Immature natural killer cell (primary cell): ENCODE measurements around the gene MAN2A2. TPM values are rescaled to one million over a fixed set of nuclear protein-coding genes. Genes with fewer than 3 reads are reported as not detected.
A peak's percentile ranks its signal among the peaks of the same experiment; 100 is the strongest.
"Not testable (repeated sequence)": the region's sequence is repeated elsewhere in the genome, so short reads cannot be mapped to it uniquely, and the experiment has no call there.

Experiments
- DNase-seq, 3 donors: peaks; one replicate each; pipeline ENCODE4 v3.0.0; 2022; ENCODE audit warnings: mixed read lengths in 1 of 3
- H3K27ac Mint-ChIP-seq, 6 donors: one replicate each; pipeline ENCODE4 v1.8.0; 2020; ENCODE audit warnings: mixed read lengths in 6 of 6, mild to moderate bottlenecking in 5 of 6, inconsistent platforms in 4 of 6, moderate library complexity in 3 of 6
- H3K27me3 Mint-ChIP-seq, 3 donors: one replicate each; pipeline ENCODE4 v1.8.0; 2020 to 2021; ENCODE audit warnings: low read depth in 3 of 3, mild to moderate bottlenecking in 3 of 3, mixed read lengths in 3 of 3, moderate library complexity in 3 of 3, inconsistent platforms in 1 of 3
- H3K36me3 Mint-ChIP-seq, 3 donors: one replicate each; pipeline ENCODE4 v1.8.0; 2020; ENCODE audit warnings: mixed read lengths in 3 of 3, inconsistent platforms in 2 of 3, mild to moderate bottlenecking in 2 of 3
- H3K4me1 Mint-ChIP-seq, 2 donors: one replicate each; pipeline ENCODE4 v1.8.0; 2020; ENCODE audit warnings: inconsistent platforms in 2 of 2, mild to moderate bottlenecking in 2 of 2, mixed read lengths in 2 of 2, moderate library complexity in 1 of 2
- H3K4me3 Mint-ChIP-seq, 5 donors: one replicate each; pipeline ENCODE4 v1.8.0; 2020; ENCODE audit warnings: mild to moderate bottlenecking in 5 of 5, mixed read lengths in 5 of 5, inconsistent platforms in 3 of 5, moderate library complexity in 3 of 5
- H3K9me3 Mint-ChIP-seq, 6 donors: one replicate each; pipeline ENCODE4 v1.8.0; 2020; ENCODE audit warnings: mild to moderate bottlenecking in 6 of 6, mixed read lengths in 6 of 6, inconsistent platforms in 4 of 6, moderate library complexity in 3 of 6
- polyA plus RNA-seq, 3 donors: library from polyadenylated mRNA; unstranded; fragments of 300-500 nt; fragmentation: Illumina TruSeq; gene quantifications; one replicate each; pipeline ENCODE4 v1.2.3, GENCODE V29; 2021

The MAN2A2 gene
- polyA plus RNA-seq, 3 donors from 2014 or later: 4.1 to 7.4 (median 5.4) TPM

DNA sequence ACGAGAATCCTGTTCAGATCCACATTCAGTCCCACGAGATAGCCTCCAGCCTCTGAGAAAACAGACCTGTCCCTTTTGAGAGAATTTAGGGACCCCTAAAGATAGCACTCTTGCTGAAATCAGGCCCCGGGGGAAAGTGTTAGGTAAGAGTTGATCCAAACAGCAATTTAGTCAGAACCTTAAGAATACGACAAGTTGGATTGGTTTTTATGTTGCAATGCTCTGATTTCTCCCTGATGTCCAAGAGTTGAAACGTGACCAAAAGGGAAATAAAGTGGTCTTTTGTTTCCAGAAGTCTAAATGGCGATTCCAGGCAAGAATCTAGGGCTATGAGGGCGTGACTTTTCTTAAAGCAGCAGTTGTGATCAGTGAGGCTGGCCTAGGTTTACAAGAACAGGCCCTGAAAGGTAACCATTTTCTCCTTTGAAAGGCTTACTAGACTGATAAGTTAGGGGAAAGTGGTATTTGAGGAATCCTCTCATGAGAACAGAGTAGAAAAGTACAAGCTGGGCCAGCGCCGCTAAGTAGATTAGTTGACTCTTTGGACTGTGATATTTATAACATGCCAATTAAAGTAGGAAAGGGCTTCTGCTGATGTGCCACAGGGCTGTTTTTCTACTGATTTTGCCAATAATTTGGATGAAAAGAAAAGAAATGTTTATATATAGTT is 4.9 kb downstream of the MAN2A2 start:
- Mint-ChIP-seq H3K36me3 (peaks cover 12 to 39% (median 14%) of the 10 kb centered on the region in 3 donors), H3K4me3 (no peak overlapping the region), H3K27ac (no peak overlapping the region)

GRCh38 chr15:90909449-90909848 is 6.3 kb downstream of the MAN2A2 start:
- H3K27ac Mint-ChIP-seq, DNase-seq: not testable (repeated sequence)

More for the DNA sequence above, 4.9 kb downstream of the MAN2A2 start:
- DNase-seq: no peak
- Mint-ChIP-seq H3K27me3 (peaks cover 0 to 1% (median 0%) of the 10 kb centered on the region in 3 donors), H3K9me3 (no peaks in the 10 kb centered on the region), H3K4me1 (peaks cover 8 to 15% of the 10 kb centered on the region in 2 donors)

GRCh38 chr15:90909976-90910375 is 6.9 kb downstream of the MAN2A2 start:
- Mint-ChIP-seq H3K4me3 (no peak overlapping the region), H3K36me3 (peaks cover 19 to 50% (median 19%) of the 10 kb centered on the region in 3 donors), H3K4me1 (peaks cover 0 to 4% of the 10 kb centered on the region in 2 donors), H3K27ac (no peak overlapping the region), H3K9me3 (no peaks in the 10 kb centered on the region), H3K27me3 (peaks cover 0 to 1% (median 0%) of the 10 kb centered on the region in 3 donors)
- no peak for DNase-seq

More at GRCh38 chr15:90909449-90909848, 6.3 kb downstream of the MAN2A2 start:
- not testable (repeated sequence) for H3K27me3 Mint-ChIP-seq, H3K4me3 Mint-ChIP-seq, H3K9me3 Mint-ChIP-seq, H3K4me1 Mint-ChIP-seq
- peaks cover 17 to 49% (median 19%) of the 10 kb centered on the region in 3 donors for H3K36me3 Mint-ChIP-seq

DNA sequence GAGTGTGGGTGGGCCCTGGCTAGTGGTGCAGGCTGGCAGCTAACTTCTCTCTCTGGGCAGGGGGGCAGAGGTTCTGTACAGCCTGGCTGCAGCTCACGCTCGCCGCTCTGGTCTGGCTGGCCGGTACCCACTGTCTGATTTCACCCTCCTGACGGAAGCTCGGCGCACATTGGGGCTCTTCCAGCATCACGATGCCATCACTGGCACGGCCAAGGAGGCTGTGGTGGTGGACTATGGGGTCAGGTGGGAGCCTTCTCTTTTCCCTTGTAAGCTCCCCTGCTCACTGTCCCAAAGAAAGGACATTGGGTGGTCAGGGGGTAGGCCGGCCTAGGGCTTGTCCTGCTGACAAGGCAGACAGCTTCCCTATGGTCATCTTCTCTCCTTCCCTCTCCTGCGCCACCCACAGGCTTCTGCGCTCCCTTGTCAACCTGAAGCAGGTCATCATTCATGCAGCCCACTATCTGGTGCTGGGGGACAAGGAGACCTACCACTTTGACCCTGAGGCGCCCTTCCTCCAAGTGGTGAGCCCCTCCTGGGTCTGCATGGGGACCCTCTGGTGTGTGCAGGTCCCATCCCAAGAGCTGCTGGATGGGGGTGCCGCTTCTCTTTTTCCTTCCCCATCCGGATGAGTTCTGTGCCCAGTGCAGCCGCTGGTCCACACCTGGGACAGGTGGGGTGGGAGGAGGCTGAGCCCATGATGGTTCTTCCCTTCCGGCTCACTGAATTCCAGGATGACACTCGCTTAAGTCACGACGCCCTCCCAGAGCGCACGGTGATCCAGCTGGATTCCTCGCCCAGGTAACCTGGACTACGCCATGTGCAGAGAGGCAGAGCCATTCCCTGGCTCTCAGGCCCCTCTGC is 7.6 kb downstream of the MAN2A2 start:
- Mint-ChIP-seq H3K36me3 (peaks cover 14 to 53% (median 17%) of the 10 kb centered on the region in 3 donors), H3K4me3 (no peak overlapping the region), H3K27ac (no peak overlapping the region), H3K4me1 (peaks cover 0 to 2% of the 10 kb centered on the region in 2 donors), H3K9me3 (no peaks in the 10 kb centered on the region), H3K27me3 (peaks cover 0 to 1% (median 0%) of the 10 kb centered on the region in 3 donors)
- no peak for DNase-seq

DNA sequence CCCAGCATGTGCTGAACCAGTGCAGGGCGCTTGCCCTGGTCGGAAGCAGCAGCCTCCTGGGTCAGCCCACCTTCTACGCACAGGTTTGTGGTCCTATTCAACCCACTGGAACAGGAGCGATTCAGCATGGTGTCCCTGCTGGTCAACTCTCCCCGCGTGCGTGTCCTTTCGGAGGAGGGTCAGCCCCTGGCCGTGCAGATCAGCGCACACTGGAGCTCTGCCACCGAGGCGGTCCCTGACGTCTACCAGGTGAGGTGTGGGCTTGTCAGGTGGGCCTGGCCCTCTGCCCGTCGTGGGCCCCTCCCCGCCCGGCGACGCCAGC is 8.2 kb downstream of the MAN2A2 start:
- Mint-ChIP-seq H3K27me3 (peaks cover 0 to 1% (median 0%) of the 10 kb centered on the region in 3 donors), H3K36me3 (peaks cover 11 to 50% (median 14%) of the 10 kb centered on the region in 3 donors), H3K27ac (no peak overlapping the region), H3K9me3 (no peaks in the 10 kb centered on the region), H3K4me3 (no peak overlapping the region), H3K4me1 (no peaks in the 10 kb centered on the region)
- no peak for DNase-seq

- H3K4me1 Mint-ChIP-seq: no peaks in the 10 kb centered on the region
- H3K4me3 Mint-ChIP-seq: no peak overlapping the region
- H3K36me3 Mint-ChIP-seq: peaks cover 12 to 56% (median 21%) of the 10 kb centered on the region in 3 donors
- H3K27me3 Mint-ChIP-seq: peaks cover 0 to 1% (median 0%) of the 10 kb centered on the region in 3 donors
- H3K9me3 Mint-ChIP-seq: no peaks in the 10 kb centered on the region
- DNase-seq: no peak
- no peak overlapping the region for H3K27ac Mint-ChIP-seq
Observed at GRCh38 chr15:90911906-90912769, 9.0 kb downstream of the MAN2A2 start.

GRCh38 chr15:90912770-90913075 is 9.6 kb downstream of the MAN2A2 start:
- H3K4me1 Mint-ChIP-seq: no peaks in the 10 kb centered on the region
- no peak for DNase-seq
- H3K27me3 Mint-ChIP-seq: peaks cover 0 to 1% (median 0%) of the 10 kb centered on the region in 3 donors
- no peaks in the 10 kb centered on the region for H3K9me3 Mint-ChIP-seq
- H3K4me3 Mint-ChIP-seq: no peak overlapping the region
- peaks cover 16 to 54% (median 24%) of the 10 kb centered on the region in 3 donors for H3K36me3 Mint-ChIP-seq
- H3K27ac Mint-ChIP-seq: no peak overlapping the region

DNA sequence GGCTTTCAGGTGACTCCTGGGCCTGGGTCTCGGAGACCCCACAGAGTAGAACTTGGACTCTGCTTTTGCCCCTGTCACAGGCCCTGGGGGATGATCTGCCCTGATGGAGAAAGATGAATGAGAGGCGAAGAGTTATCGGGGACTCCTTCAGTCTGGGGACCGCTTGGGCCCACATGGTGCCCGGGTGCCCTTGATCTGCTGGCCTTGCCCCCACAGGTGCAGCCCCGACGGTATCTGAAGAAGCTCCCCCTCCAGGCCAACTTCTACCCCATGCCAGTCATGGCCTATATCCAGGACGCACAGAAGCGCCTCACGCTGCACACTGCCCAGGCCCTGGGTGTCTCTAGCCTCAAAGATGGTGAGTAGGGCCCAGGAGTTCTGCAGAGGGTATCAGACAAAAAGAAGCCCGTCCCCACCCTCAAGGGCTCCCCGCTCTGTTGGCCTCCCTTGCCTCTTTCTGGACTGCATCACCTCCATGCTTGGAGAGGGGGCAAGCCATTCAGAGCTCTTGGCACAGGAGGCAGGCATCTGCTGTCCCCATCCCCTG is 10.4 kb downstream of the MAN2A2 start:
- Mint-ChIP-seq H3K27me3 (peaks cover 0 to 2% (median 1%) of the 10 kb centered on the region in 3 donors), H3K27ac (no peak overlapping the region)

GRCh38 chr15:90914305-90915080 is 11.4 kb downstream of the MAN2A2 start:
- no peak overlapping the region for H3K4me3 Mint-ChIP-seq
- no peak overlapping the region for H3K27ac Mint-ChIP-seq
- H3K9me3 Mint-ChIP-seq: no peaks in the 10 kb centered on the region
- DNase-seq: no peak
- peaks cover 28 to 57% (median 31%) of the 10 kb centered on the region in 3 donors for H3K36me3 Mint-ChIP-seq
- H3K27me3 Mint-ChIP-seq: peaks cover 0 to 2% (median 0%) of the 10 kb centered on the region in 3 donors
- no peaks in the 10 kb centered on the region for H3K4me1 Mint-ChIP-seq

More for the DNA sequence above, 10.4 kb downstream of the MAN2A2 start:
- Mint-ChIP-seq H3K4me3 (no peak overlapping the region), H3K4me1 (no peaks in the 10 kb centered on the region), H3K36me3 (peaks cover 24 to 52% (median 27%) of the 10 kb centered on the region in 3 donors), H3K9me3 (no peaks in the 10 kb centered on the region)
- DNase-seq: no peak

DNA sequence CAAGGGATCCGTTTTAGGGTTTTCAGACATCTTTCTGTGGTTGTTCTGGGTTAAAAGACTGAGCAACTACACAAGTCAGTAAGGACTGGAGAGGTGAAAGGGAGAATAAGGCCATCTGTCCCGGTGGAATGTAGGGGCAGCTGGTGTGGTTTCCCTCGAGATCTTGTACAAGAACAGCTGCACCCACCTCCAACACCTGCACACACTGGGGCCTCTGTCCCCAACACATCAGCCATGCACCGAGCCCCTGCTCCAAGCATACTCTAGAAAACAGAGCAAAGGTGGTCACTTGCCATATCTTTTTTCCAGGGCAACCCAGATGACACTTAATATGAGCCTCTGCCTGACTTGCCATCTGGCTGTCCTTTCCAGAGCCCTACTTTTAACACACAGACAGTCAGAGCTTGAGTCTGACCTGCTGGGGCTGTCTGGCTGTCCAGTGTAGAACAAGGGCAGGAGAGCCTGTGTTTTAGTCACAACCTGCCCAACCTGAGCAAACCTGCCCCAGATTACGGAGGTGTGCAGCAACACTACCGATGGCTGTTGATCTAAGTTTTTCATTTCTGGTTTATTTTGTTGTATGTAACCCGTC is 12.2 kb downstream of the MAN2A2 start:
- H3K36me3 Mint-ChIP-seq: peaks cover 36 to 59% (median 37%) of the 10 kb centered on the region in 3 donors
- H3K4me3 Mint-ChIP-seq: no peak overlapping the region
- H3K4me1 Mint-ChIP-seq: no peaks in the 10 kb centered on the region
- H3K27me3 Mint-ChIP-seq: peaks cover 0 to 2% (median 0%) of the 10 kb centered on the region in 3 donors
- DNase-seq: no peak
- H3K27ac Mint-ChIP-seq: peak overlapping the region in 2 of 6 donors; percentile 12 to 18
- no peaks in the 10 kb centered on the region for H3K9me3 Mint-ChIP-seq

- Mint-ChIP-seq H3K9me3 (no peaks in the 10 kb centered on the region), H3K4me1 (no peaks in the 10 kb centered on the region), H3K27ac (peak overlapping the region in 1 of 6 donors; percentile 18), H3K36me3 (peaks cover 37 to 56% (median 42%) of the 10 kb centered on the region in 3 donors), H3K27me3 (peaks cover 0 to 2% (median 0%) of the 10 kb centered on the region in 3 donors), H3K4me3 (no peak overlapping the region)
- no peak for DNase-seq
Observed at GRCh38 chr15:90915808-90916440, 12.8 kb downstream of the MAN2A2 start.

DNA sequence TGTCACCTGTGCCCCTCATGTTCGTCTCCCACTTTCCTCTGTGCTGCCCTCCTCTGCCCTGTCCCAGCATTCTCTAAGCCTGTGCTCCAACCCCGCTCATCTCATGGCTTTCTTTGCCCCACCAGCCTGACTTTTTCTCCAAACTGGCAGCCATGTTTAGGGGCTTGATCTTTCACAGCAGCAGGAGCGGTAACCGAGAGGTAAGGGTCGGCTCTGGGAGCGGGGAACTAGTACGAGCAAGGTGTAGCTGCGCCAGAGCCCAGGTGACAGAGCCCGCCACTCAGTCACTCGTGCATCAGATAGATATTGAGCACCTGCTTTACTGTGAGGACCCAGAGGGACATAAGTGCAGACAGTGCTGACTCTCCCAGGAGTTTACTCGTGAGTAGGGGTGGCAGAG is 13.4 kb downstream of the MAN2A2 start:
- Mint-ChIP-seq H3K4me3 (no peak overlapping the region), H3K36me3 (peaks cover 40 to 59% (median 46%) of the 10 kb centered on the region in 3 donors), H3K27me3 (peaks cover 0 to 2% (median 0%) of the 10 kb centered on the region in 3 donors), H3K9me3 (no peaks in the 10 kb centered on the region), H3K4me1 (no peaks in the 10 kb centered on the region), H3K27ac (peak overlapping the region in 2 of 6 donors; percentile 7 to 9)
- no peak for DNase-seq
